H1 (cell line): ENCODE data around the gene PILRB. TPM values are rescaled to one million over a fixed set of nuclear protein-coding genes. Genes with fewer than 3 reads are reported as not detected.

ENCODE experiments used
- CTCF ChIA-PET: fragments of 300-600 bp; sonication (Branson Sonifier 250); formaldehyde crosslinking; loops from one replicate; lab custom pipeline; 2021; ENCODE audit not compliant: partially characterized antibody; lab: Charles Lee
- POLR2A ChIA-PET: fragments of 300-600 bp; sonication (Branson Sonifier 250); formaldehyde crosslinking; loops from one replicate; lab custom pipeline; 2021; ENCODE audit warnings: inconsistent platforms; ENCODE audit not compliant: partially characterized antibody; lab: Charles Lee
- DNase-seq, 2 experiments: peaks; one replicate each; pipeline versions ENCODE4 v3.0.0 to v3.0.0-alpha.2; 2010 to 2022; ENCODE audit warnings: low spot score in 2 of 2, low read depth in 1 of 2, mixed read lengths in 1 of 2
- FAIRE-seq: peaks from 2 replicates; lab custom pipeline; 2011; peaks lifted over from hg19 to GRCh38; lab: Jason Lieb, UNC
- H2AFZ ChIP-seq: 2 replicates; pipeline ENCODE4 v1.8.1; 2012; ENCODE audit warnings: low read length, inconsistent platforms
- H2AK5ac ChIP-seq: 2 replicates; pipeline ENCODE4 v1.6.1; 2013; ENCODE audit warnings: low read depth, low read length
- H2BK120ac ChIP-seq: replicated peaks from 2 replicates; pipeline ENCODE3; 2013; ENCODE audit warnings: low read depth, low read length, inconsistent platforms
- H2BK12ac ChIP-seq: 2 replicates; pipeline ENCODE4 v1.6.1; 2013; ENCODE audit warnings: low read depth, low read length
- H2BK15ac ChIP-seq: 2 replicates; pipeline ENCODE4 v1.6.1; 2013; ENCODE audit warnings: low read length
- H2BK20ac ChIP-seq: 2 replicates; pipeline ENCODE4 v1.6.1; 2013; ENCODE audit warnings: low read length
- H2BK5ac ChIP-seq: 2 replicates; pipeline ENCODE4 v1.6.1; 2013; ENCODE audit warnings: low read depth, low read length
- H3K14ac ChIP-seq: 2 replicates; pipeline ENCODE4 v1.6.1; 2013; ENCODE audit warnings: inconsistent platforms; ENCODE audit not compliant: insufficient read length
- H3K18ac ChIP-seq: 2 replicates; pipeline ENCODE4 v1.6.1; 2013; ENCODE audit warnings: low read length; ENCODE audit errors: extremely low read depth
- H3K23ac ChIP-seq: 2 replicates; pipeline ENCODE4 v1.6.1; 2013; ENCODE audit warnings: inconsistent platforms; ENCODE audit not compliant: insufficient read length
- H3K23me2 ChIP-seq: 2 replicates; pipeline ENCODE4 v1.6.1; 2013; ENCODE audit warnings: low read depth, low read length
- H3K27ac ChIP-seq: 2 replicates; pipeline ENCODE4 v1.6.1; 2011; ENCODE audit warnings: low read depth, low read length, inconsistent platforms
- H3K27me3 ChIP-seq, 4 experiments: replicated peaks in 1 of 4; 1 replicate in 1 of 4; 2 replicates in 3 of 4; pipeline versions ENCODE4 v1.6.1 to v1.8.1; 2011 to 2013; ENCODE audit warnings: low read length in 3 of 4, mild to moderate bottlenecking in 3 of 4, inconsistent platforms in 2 of 4, mixed read lengths in 2 of 4, moderate library complexity in 1 of 4; ENCODE audit not compliant: control insufficient read depth in 3 of 4, insufficient read depth in 3 of 4; ENCODE audit errors: extremely low read depth in 1 of 4
- H3K36me3 ChIP-seq, 4 experiments: 2 replicates each; pipeline versions ENCODE4 v1.6.1 to v1.8.1; 2011 to 2013; ENCODE audit warnings: mild to moderate bottlenecking in 4 of 4, low read length in 3 of 4, moderate library complexity in 2 of 4, control low read depth in 1 of 4, inconsistent platforms in 1 of 4; ENCODE audit not compliant: insufficient read depth in 4 of 4, control insufficient read depth in 2 of 4
- H3K4ac ChIP-seq: replicated peaks from 2 replicates; pipeline ENCODE3; 2013; ENCODE audit warnings: low read length, low read depth, mixed read lengths, inconsistent platforms; ENCODE audit not compliant: insufficient read length
- H3K4me1 ChIP-seq, 4 experiments: replicated peaks in 1 of 4; 1 replicate in 1 of 4; 2 replicates in 3 of 4; pipeline versions ENCODE4 v1.6.1 to v1.8.1; 2011 to 2013; ENCODE audit warnings: low read length in 3 of 4, inconsistent platforms in 2 of 4, mixed read lengths in 1 of 4; ENCODE audit not compliant: insufficient read depth in 4 of 4, control insufficient read depth in 3 of 4
- H3K4me2 ChIP-seq, 2 experiments: 2 replicates each; pipeline versions ENCODE4 v1.6.1 to v1.8.1; 2011 to 2013; ENCODE audit warnings: low read depth in 2 of 2, low read length in 2 of 2, control low read depth in 1 of 2, inconsistent platforms in 1 of 2, mild to moderate bottlenecking in 1 of 2; ENCODE audit not compliant: insufficient read depth in 1 of 2
- H3K4me3 ChIP-seq, 4 experiments: fragments of 200-600, 300-600 bp in 1 of 4; sonication (generic), shearing (Covaris generic), sonication (Bioruptor Twin) in 1 of 4; 2 replicates each; pipeline versions ENCODE4 v1.5.1 to v1.8.1; 2011 to 2016; ENCODE audit warnings: low read length in 4 of 4, low read depth in 3 of 4, control low read depth in 2 of 4, inconsistent platforms in 2 of 4, mild to moderate bottlenecking in 2 of 4, mixed read lengths in 1 of 4, moderate library complexity in 1 of 4; ENCODE audit not compliant: insufficient read depth in 2 of 4; ENCODE audit errors: extremely low read depth in 1 of 4
- H3K56ac ChIP-seq: replicated peaks from 2 replicates; pipeline ENCODE3; 2013; ENCODE audit warnings: low read depth, mild to moderate bottlenecking, mixed read lengths, low read length, inconsistent platforms; ENCODE audit not compliant: insufficient read length
- H3K79me1 ChIP-seq: 2 replicates; pipeline ENCODE4 v1.6.1; 2013; ENCODE audit warnings: low read depth, low read length, control low read depth
- H3K79me2 ChIP-seq, 2 experiments: 2 replicates each; pipeline versions ENCODE4 v1.6.1 to v1.8.1; 2012 to 2013; ENCODE audit warnings: low read length in 2 of 2, mild to moderate bottlenecking in 2 of 2, inconsistent platforms in 1 of 2; ENCODE audit not compliant: insufficient read depth in 2 of 2, control insufficient read depth in 1 of 2
- H3K9ac ChIP-seq, 4 experiments: replicated peaks in 1 of 4; 1 replicate in 1 of 4; 2 replicates in 3 of 4; pipeline versions ENCODE4 v1.6.1 to v1.8.1; 2011 to 2013; ENCODE audit warnings: low read depth in 3 of 4, low read length in 3 of 4, control low read depth in 2 of 4, mild to moderate bottlenecking in 2 of 4, moderate library complexity in 2 of 4, inconsistent platforms in 1 of 4; ENCODE audit errors: extremely low read depth in 1 of 4
- H3K9me3 ChIP-seq, 2 experiments: 2 replicates each; pipeline versions ENCODE4 v1.6.1 to v1.8.1; 2012 to 2013; ENCODE audit warnings: mild to moderate bottlenecking in 2 of 2, moderate library complexity in 2 of 2, control low read depth in 1 of 2, inconsistent platforms in 1 of 2, low read depth in 1 of 2, low read length in 1 of 2, mixed read lengths in 1 of 2; ENCODE audit not compliant: insufficient read depth in 2 of 2
- H4K20me1 ChIP-seq, 2 experiments: replicated peaks in 1 of 2; 2 replicates each; pipeline versions ENCODE3 to v1.8.1; 2011 to 2013; ENCODE audit warnings: inconsistent platforms in 2 of 2, low read length in 2 of 2, mild to moderate bottlenecking in 1 of 2; ENCODE audit not compliant: insufficient read depth in 2 of 2, control insufficient read depth in 1 of 2
- H4K5ac ChIP-seq: 2 replicates; pipeline ENCODE4 v1.6.1; 2013; ENCODE audit warnings: low read length, low read depth, mixed read lengths, inconsistent platforms; ENCODE audit not compliant: insufficient read length
- H4K8ac ChIP-seq: 2 replicates; pipeline ENCODE4 v1.8.0; 2013; ENCODE audit warnings: mild to moderate bottlenecking, moderate library complexity, low read length, inconsistent platforms; ENCODE audit not compliant: insufficient read depth; ENCODE audit errors: extremely low read depth
- H4K91ac ChIP-seq: replicated peaks from 2 replicates; pipeline ENCODE3; 2013; ENCODE audit warnings: low read length, mixed read lengths, inconsistent platforms; ENCODE audit not compliant: insufficient read length
- KDM4A ChIP-seq: IDR thresholded peaks from one replicate; pipeline ENCODE4 v1.7.1; 2012; ENCODE audit warnings: low read depth, mild to moderate bottlenecking, moderate library complexity, low read length, inconsistent platforms; ENCODE audit not compliant: severe bottlenecking
- POLR2AphosphoS5 ChIP-seq: IDR thresholded peaks from 2 replicates; pipeline ENCODE4 v1.6.1; 2011; ENCODE audit warnings: low read depth, low read length
- WGBS, 2 experiments: shearing (Covaris generic) in 1 of 2; methylation state at CpG; one replicate each; pipeline versions ENCODE4 v1.1.6 to v1.1.7; 2013 to 2015; ENCODE audit warnings: low lambda C conversion rate in 2 of 2, mixed read lengths in 2 of 2, inconsistent platforms in 1 of 2, low coverage in 1 of 2, missing lambda C conversion rate in 1 of 2; ENCODE audit not compliant: insufficient replicate concordance in 2 of 2, insufficient coverage in 1 of 2, insufficient read length in 1 of 2; ENCODE audit errors: extremely low coverage in 1 of 2, missing lambda C conversion rate in 1 of 2; 5-methylcytosine and 5-hydroxymethylcytosine counted together
- polyA plus RNA-seq, 7 experiments: library from polyadenylated mRNA; depleted of rRNA in 3 of 7; stranded (reverse) in 5 of 7; unstranded in 2 of 7; fragments of >200 nt in 5 of 7; fragments of 200-250 nt in 2 of 7; gene quantifications; 1 replicate in 5 of 7; 2 replicates in 1 of 7; 4 replicates in 1 of 7; pipeline versions ENCODE4 v1.2.1 to v1.2.3, GENCODE V29; 2011 to 2013; ENCODE audit warnings: missing spikeins in 2 of 7, mixed read lengths in 2 of 7
- total RNA-seq: library from RNA; stranded (reverse); fragmentation: NEBNext Ultra II Directional; extraction: Animal tissue kit (Norgen Biotek cat#: 25700); gene quantifications from 2 replicates; pipeline ENCODE4 v1.2.1, GENCODE V29; 2021

The PILRB gene
- total and polyA plus RNA-seq, 2 of the 8 experiments (the other 6 are each of a cell fraction or from before 2014, with no cell fraction given): 32.2 to 49.9 TPM

- Histone ChIP-seq H2BK120ac (no peak overlapping the region), H3K27ac (no peak overlapping the region)
Measured at GRCh38 chr7:100353685-100354330, 4.1 kb upstream of the PILRB start.

More at GRCh38 chr7:100353685-100354330, 4.1 kb upstream of the PILRB start:
- H2BK20ac ChIP-seq: no peak overlapping the region
- H3K36me3 ChIP-seq: peaks cover 27 to 70% (median 47%) of the 10 kb centered on the region in 4 experiments
- no peak overlapping the region for H3K4me3 ChIP-seq
- peaks cover 2 to 14% of the 10 kb centered on the region in 2 experiments for H4K20me1 ChIP-seq
- H3K23me2 ChIP-seq: no peaks in the 10 kb centered on the region
- no peak overlapping the region for H3K4me2 ChIP-seq
- ChIA-PET CTCF (interaction anchor here (1.0 to 2.3 kb wide), 2 partner anchors 9 to 21 kb away, joined by 3 to 7 read pairs; no protein-coding TSS in a partner anchor), POLR2A (interaction anchor here (1.0 to 3.2 kb wide), 5 partner anchors 11 to 75 kb away, joined by 3 to 12 read pairs (median 4); partner anchors contain the start of gene ZCWPW1)
- no peaks in the 10 kb centered on the region for H3K4me1 ChIP-seq
- H3K18ac ChIP-seq: no peak overlapping the region
- H2AK5ac ChIP-seq: no peak overlapping the region
- DNase-seq (no peak), FAIRE-seq (no peak)
- H2BK12ac ChIP-seq: no peak overlapping the region
- no peak overlapping the region for H2BK15ac ChIP-seq
- H3K56ac ChIP-seq: no peak overlapping the region
- H2BK5ac ChIP-seq: 0 out of 2 replicates have a peak overlapping the region, but pooled peaks have one; percentile 35
- no peak overlapping the region for H3K23ac ChIP-seq
- H3K4ac ChIP-seq: no peak overlapping the region
- no peak overlapping the region for H4K8ac ChIP-seq
- H3K27me3 ChIP-seq: no peaks in the 10 kb centered on the region
- H3K9me3 ChIP-seq: no peaks in the 10 kb centered on the region
- 95% methylated on average over 6 of the region's 6 CpGs; no CpG with 5 or more reads in 1 of the 2 experiments for WGBS, 2 experiments
- H2AFZ ChIP-seq: no peak overlapping the region
- no peaks in the 10 kb centered on the region; the same call in 1 of the 2 replicates for H3K79me1 ChIP-seq
- no peaks in the 10 kb centered on the region for H3K79me2 ChIP-seq
- no peak overlapping the region for H4K91ac ChIP-seq
- H4K5ac ChIP-seq: no peak overlapping the region
- no peak overlapping the region for H3K9ac ChIP-seq
- TF ChIP-seq POLR2AphosphoS5: peak; percentile 28; the same call in 1 of the 2 replicates
- no peak for TF ChIP-seq KDM4A
- no peak overlapping the region for H3K14ac ChIP-seq
